ENCODE data around the gene NHSL2. TPM values are rescaled to one million over a fixed set of nuclear protein-coding genes. Genes with fewer than 3 reads are reported as not detected.
"Not testable (repeated sequence)": the region's sequence is repeated elsewhere in the genome, so short reads cannot be mapped to it uniquely, and the experiment has no call there.

Gene NHSL2
- total RNA-seq, 4 donors from 2014 or later = 1.9 to 8.8 (median 2.4) TPM

GRCh38 chrX:71954458-71954857 is 43.8 kb downstream of the NHSL2 start:
- 34 to 58% methylated on average over 2 of the region's 2 CpGs for WGBS, 2 donors
- intact Hi-C loops (cut with DNase I; ENCODE audit: low total_unique reads) = no loop called here
- no peak for TF ChIP-seq CTCF (IDR thresholded peaks at IDR 0.05)
- TF ChIP-seq POLR2A (IDR thresholded peaks at IDR 0.05) = no peak
- no peak overlapping the region for H3K4me3 ChIP-seq (ENCODE audit: low read depth, poor library complexity, severe bottlenecking)
- DNase-seq (ENCODE audit: low spot score in 2 of 2) = no peak

GRCh38 chrX:71955530-71956120 is 45.0 kb downstream of the NHSL2 start:
- DNase-seq (ENCODE audit: low spot score in 2 of 2) = no peak
- no peak for TF ChIP-seq CTCF (IDR thresholded peaks at IDR 0.05)
- TF ChIP-seq POLR2A (IDR thresholded peaks at IDR 0.05) = no peak
- H3K4me3 ChIP-seq (ENCODE audit: low read depth, poor library complexity, severe bottlenecking) = no peak overlapping the region
- intact Hi-C loops (cut with DNase I; ENCODE audit: low total_unique reads) = no loop called here
- WGBS, 2 donors = 78 to 83% methylated on average over 4 to 7 of the region's 7 CpGs

- 56 to 90% methylated on average over 2 of the region's 2 CpGs for WGBS, 2 donors
- intact Hi-C loops (cut with DNase I; ENCODE audit: low total_unique reads) = no loop called here
- no peak overlapping the region for H3K4me3 ChIP-seq (ENCODE audit: low read depth, poor library complexity, severe bottlenecking)
- no peak for DNase-seq (ENCODE audit: low spot score in 2 of 2)
- no peak for TF ChIP-seq POLR2A (IDR thresholded peaks at IDR 0.05)
- no peak for TF ChIP-seq CTCF (IDR thresholded peaks at IDR 0.05)
Observed at GRCh38 chrX:71958281-71958675, 47.6 kb downstream of the NHSL2 start.

- intact Hi-C loops (cut with DNase I; ENCODE audit: low total_unique reads); DNase-seq (ENCODE audit: low spot score in 2 of 2); H3K4me3 ChIP-seq (ENCODE audit: low read depth, poor library complexity, severe bottlenecking): not testable (repeated sequence)
Observed at GRCh38 chrX:71964184-71964583, 53.5 kb downstream of the NHSL2 start.

- no peak overlapping the region for H3K4me3 ChIP-seq (ENCODE audit: low read depth, poor library complexity, severe bottlenecking)
- intact Hi-C loops (cut with DNase I; ENCODE audit: low total_unique reads) = no loop called here
- TF ChIP-seq POLR2A (IDR thresholded peaks at IDR 0.05) (no peak), CTCF (IDR thresholded peaks at IDR 0.05) (no peak)
- DNase-seq (ENCODE audit: low spot score in 2 of 2) = no peak
- WGBS, 2 donors = 86 to 92% methylated on average over 4 of the region's 4 CpGs
Observed at GRCh38 chrX:71974916-71975315, 64.3 kb downstream of the NHSL2 start.

- H3K4me3 ChIP-seq (ENCODE audit: low read depth, poor library complexity, severe bottlenecking) = no peak overlapping the region
- intact Hi-C loops (cut with DNase I; ENCODE audit: low total_unique reads) = no loop called here
- 34% methylated on average over 3 of the region's 3 CpGs for WGBS, 2 donors
- no peak for DNase-seq (ENCODE audit: low spot score in 2 of 2)
- no peak for TF ChIP-seq POLR2A (IDR thresholded peaks at IDR 0.05)
- no peak for TF ChIP-seq CTCF (IDR thresholded peaks at IDR 0.05)
Observed at GRCh38 chrX:71976753-71977152, 66.1 kb downstream of the NHSL2 start.

All from lower leg skin (tissue), 4 donors.